PC-3 (cell line): ENCODE results near the gene JPH3. TPM values are rescaled to one million over a fixed set of nuclear protein-coding genes. Genes with fewer than 3 reads are reported as not detected.

ENCODE experiments used
- ATAC-seq: fragments of 200-7000 bp; cut with Tn5 transposase; 2 replicates; pipeline ENCODE4 v1.9.1; 2020; ENCODE audit warnings: mild to moderate bottlenecking, moderate library complexity
- BruUV-seq: library from RNA; stranded (reverse); fragments of 400-500 nt; replicated peaks from 2 replicates; lab custom pipeline; 2021; lab: Mats Ljungman, UMichigan
- CTCF ChIA-PET: fragments of 300-600 bp; sonication (Branson Sonifier 250); formaldehyde crosslinking; loops from one replicate; lab custom pipeline; 2022; ENCODE audit warnings: antibody characterized with exemption; lab: Charles Lee
- POLR2A ChIA-PET: fragments of 300-600 bp; sonication (Branson Sonifier 250); formaldehyde crosslinking; loops from one replicate; lab custom pipeline; 2022; ENCODE audit warnings: antibody characterized with exemption; ENCODE audit not compliant: unreplicated experiment; lab: Charles Lee
- DNase-seq: peaks from one replicate; pipeline ENCODE4 v3.0.0-alpha.2; 2015
- H2AFZ ChIP-seq: fragments of 300-600 bp; sonication (generic); 2 replicates; pipeline ENCODE4 v1.6.0; 2016; ENCODE audit warnings: antibody characterized with exemption, low read length
- H3F3A ChIP-seq: fragments of 300-600 bp; sonication (generic); one replicate; pipeline ENCODE4 v1.6.0; 2017; ENCODE audit warnings: antibody characterized with exemption, low read length, control low read depth, mild to moderate bottlenecking; ENCODE audit not compliant: unreplicated experiment
- H3K27ac ChIP-seq: fragments of 300-600 bp; sonication (generic); 2 replicates; pipeline ENCODE4 v1.5.1; 2016; ENCODE audit warnings: mild to moderate bottlenecking, low read length
- H3K27me3 ChIP-seq: fragments of 300-600 bp; sonication (generic); 2 replicates; pipeline ENCODE4 v1.6.1; 2016; ENCODE audit warnings: low read length, mixed read lengths
- H3K36me3 ChIP-seq: fragments of 300-600 bp; sonication (generic); 2 replicates; pipeline ENCODE4 v1.6.1; 2016; ENCODE audit warnings: low read depth, mixed run types, low read length, mixed read lengths
- H3K4me1 ChIP-seq: fragments of 300-600 bp; sonication (generic); 2 replicates; pipeline ENCODE4 v1.5.1; 2016; ENCODE audit warnings: low read length; ENCODE audit not compliant: insufficient read depth
- H3K4me2 ChIP-seq: fragments of 300-600 bp; sonication (generic); 2 replicates; pipeline ENCODE4 v1.6.0; 2016; ENCODE audit warnings: low read length
- H3K4me3 ChIP-seq: fragments of 300-600 bp; sonication (generic); 2 replicates; pipeline ENCODE4 v1.5.1; 2016; ENCODE audit warnings: mild to moderate bottlenecking, low read length, mixed read lengths
- H3K79me2 ChIP-seq: fragments of 300-600 bp; sonication (generic); 2 replicates; pipeline ENCODE4 v1.6.1; 2017; ENCODE audit warnings: low read length, mixed read lengths
- H3K9ac ChIP-seq: fragments of 300-600 bp; sonication (generic); 2 replicates; pipeline ENCODE4 v1.6.0; 2016; ENCODE audit warnings: mild to moderate bottlenecking, low read length
- H3K9me2 ChIP-seq: fragments of 300-600 bp; sonication (generic); replicated peaks from 2 replicates; pipeline ENCODE4 v1.6.1; 2016; ENCODE audit warnings: mixed run types, low read length, mixed read lengths
- H3K9me3 ChIP-seq: fragments of 300-600 bp; sonication (generic); 2 replicates; pipeline ENCODE4 v1.6.1; 2016; ENCODE audit warnings: low read length, mixed read lengths
- H4K20me1 ChIP-seq: fragments of 300-600 bp; sonication (generic); 2 replicates; pipeline ENCODE4 v1.6.1; 2016; ENCODE audit warnings: low read length, mixed read lengths
- EZH2 ChIP-seq: fragments of 300-600 bp; sonication (generic); IDR thresholded peaks from one replicate; pipeline ENCODE4 v1.6.1; 2017; ENCODE audit warnings: antibody characterized with exemption, mild to moderate bottlenecking, low read length; ENCODE audit not compliant: unreplicated experiment
- EZH2phosphoT487 ChIP-seq: fragments of 300-600 bp; sonication (generic); IDR thresholded peaks from 2 replicates; pipeline ENCODE4 v1.6.1; 2018; ENCODE audit warnings: mild to moderate bottlenecking, antibody characterized with exemption, low read length, borderline replicate concordance
- intact Hi-C: fragments of 100-400 bp; cut with micrococcal nuclease; formaldehyde crosslinking; loops from 2 replicates; pipeline ENCODE4 v1.9.0; 2023
- total RNA-seq: library from RNA; depleted of rRNA; stranded (reverse); fragments of >200 nt; gene quantifications from 2 replicates; pipeline ENCODE4 v1.2.3, GENCODE V29; 2014
- TF ChIP-seq, protein P1 (sequence below): fragments of 300-600 bp; sonication (generic); conservative IDR thresholded peaks from 2 replicates; pipeline ENCODE4 v1.5.1; 2017; ENCODE audit warnings: antibody characterized with exemption, low read depth, mild to moderate bottlenecking, low read length

Gene JPH3
- total RNA-seq, 1 experiment from 2014 or later: not detected

DNA sequence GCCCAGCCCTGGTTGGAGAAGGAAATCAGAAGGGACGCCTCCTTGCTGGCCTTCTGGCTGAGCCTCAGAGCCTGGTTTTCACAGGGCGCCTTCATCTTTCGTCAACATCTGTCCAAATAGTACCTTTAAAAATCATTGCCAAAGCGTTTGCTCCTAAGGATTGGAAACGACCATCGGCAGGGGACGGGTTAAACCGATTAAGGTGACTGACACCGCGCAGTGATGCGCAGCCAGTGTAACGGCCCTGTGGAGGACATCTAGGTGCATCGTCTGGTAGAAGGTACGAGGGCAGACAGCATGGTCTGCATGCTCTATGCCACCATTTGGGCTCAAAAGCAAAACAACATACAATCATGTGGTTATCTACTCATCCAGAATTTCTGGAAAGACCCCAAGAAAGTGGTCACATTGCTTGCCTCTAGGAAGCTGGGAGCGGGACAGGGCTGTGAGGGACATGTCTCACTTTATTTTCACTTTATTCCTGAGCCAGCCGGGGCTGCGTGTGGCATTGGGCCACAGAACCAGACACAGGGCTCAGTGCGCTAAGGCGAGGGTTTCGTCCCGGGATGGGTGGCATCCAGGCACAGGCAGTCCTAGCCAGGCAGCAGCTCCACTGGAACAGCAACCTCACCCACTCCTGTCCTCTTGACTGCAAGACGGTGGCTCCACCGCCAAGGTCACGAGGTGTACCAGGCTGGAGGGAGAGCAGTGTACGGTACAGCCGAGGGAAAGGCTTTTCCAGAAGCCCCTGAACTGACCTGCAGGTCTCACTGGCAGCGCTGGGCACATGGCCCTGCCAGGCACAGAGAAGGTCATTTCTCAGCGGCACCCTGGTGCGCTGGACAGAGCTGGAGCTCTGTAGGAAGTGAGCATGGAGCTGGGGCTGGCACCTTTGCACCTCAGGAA is 40.9 kb upstream of the JPH3 start:
- Histone ChIP-seq H4K20me1 (no peaks in the 10 kb centered on the region), H2AFZ (no peak overlapping the region), H3K9ac (no peak overlapping the region), H3K79me2 (no peaks in the 10 kb centered on the region), H3K4me3 (no peak overlapping the region), H3K4me1 (no peaks in the 10 kb centered on the region), H3K27ac (no peak overlapping the region), H3F3A (no peaks in the 10 kb centered on the region), H3K9me3 (no peaks in the 10 kb centered on the region), H3K27me3 (no peaks in the 10 kb centered on the region), H3K9me2 (no peaks in the 10 kb centered on the region), H3K4me2 (no peak overlapping the region), H3K36me3 (no peaks in the 10 kb centered on the region)
- DNase-seq (no peak), ATAC-seq (no peak)
- ChIA-PET CTCF (no interaction called here), POLR2A (no interaction called here)
- BruUV-seq: no TSS peak
- TF ChIP-seq EZH2phosphoT487: no peak
- TF ChIP-seq EZH2: no peak
- TF ChIP-seq, protein P1, sequence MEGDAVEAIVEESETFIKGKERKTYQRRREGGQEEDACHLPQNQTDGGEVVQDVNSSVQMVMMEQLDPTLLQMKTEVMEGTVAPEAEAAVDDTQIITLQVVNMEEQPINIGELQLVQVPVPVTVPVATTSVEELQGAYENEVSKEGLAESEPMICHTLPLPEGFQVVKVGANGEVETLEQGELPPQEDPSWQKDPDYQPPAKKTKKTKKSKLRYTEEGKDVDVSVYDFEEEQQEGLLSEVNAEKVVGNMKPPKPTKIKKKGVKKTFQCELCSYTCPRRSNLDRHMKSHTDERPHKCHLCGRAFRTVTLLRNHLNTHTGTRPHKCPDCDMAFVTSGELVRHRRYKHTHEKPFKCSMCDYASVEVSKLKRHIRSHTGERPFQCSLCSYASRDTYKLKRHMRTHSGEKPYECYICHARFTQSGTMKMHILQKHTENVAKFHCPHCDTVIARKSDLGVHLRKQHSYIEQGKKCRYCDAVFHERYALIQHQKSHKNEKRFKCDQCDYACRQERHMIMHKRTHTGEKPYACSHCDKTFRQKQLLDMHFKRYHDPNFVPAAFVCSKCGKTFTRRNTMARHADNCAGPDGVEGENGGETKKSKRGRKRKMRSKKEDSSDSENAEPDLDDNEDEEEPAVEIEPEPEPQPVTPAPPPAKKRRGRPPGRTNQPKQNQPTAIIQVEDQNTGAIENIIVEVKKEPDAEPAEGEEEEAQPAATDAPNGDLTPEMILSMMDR: no peak
- intact Hi-C loops: no loop called here

DNA sequence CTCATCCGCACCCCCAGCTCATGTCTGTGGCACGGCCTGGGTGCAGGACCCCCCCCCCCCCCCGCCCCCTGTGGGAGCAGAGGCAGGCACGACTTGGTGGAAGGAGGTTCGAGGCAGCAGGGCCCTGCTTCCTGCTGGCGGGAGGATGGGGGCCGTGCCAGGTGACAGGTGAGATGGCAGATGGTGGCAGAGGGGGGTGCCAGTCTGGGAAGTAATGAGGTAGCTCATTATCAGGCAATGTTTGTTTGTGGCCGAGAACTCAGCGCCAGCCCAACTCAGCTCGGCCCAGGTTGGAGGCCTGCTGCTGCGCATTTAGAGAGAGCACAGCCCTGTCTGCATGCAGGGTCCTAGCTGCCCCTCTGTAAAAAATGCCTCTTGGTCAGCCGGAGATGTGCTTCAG is 40.1 kb upstream of the JPH3 start:
- no peaks in the 10 kb centered on the region for H3K9me3 ChIP-seq
- H3K9ac ChIP-seq: no peak overlapping the region
- H3K79me2 ChIP-seq: no peaks in the 10 kb centered on the region
- ChIA-PET POLR2A (no interaction called here), CTCF (no interaction called here)
- ATAC-seq (no peak), DNase-seq (no peak)
- H3K9me2 ChIP-seq: no peaks in the 10 kb centered on the region
- H3K36me3 ChIP-seq: no peaks in the 10 kb centered on the region
- no peak overlapping the region for H3K4me3 ChIP-seq
- H2AFZ ChIP-seq: no peak overlapping the region
- TF ChIP-seq, protein P1: no peak
- no peak for TF ChIP-seq EZH2phosphoT487
- no peak for TF ChIP-seq EZH2
- no peak overlapping the region for H3K27ac ChIP-seq
- no peaks in the 10 kb centered on the region for H4K20me1 ChIP-seq
- no peaks in the 10 kb centered on the region for H3K27me3 ChIP-seq
- no peaks in the 10 kb centered on the region for H3K4me1 ChIP-seq
- no peak overlapping the region for H3K4me2 ChIP-seq
- no peaks in the 10 kb centered on the region for H3F3A ChIP-seq
- BruUV-seq: no TSS peak
- intact Hi-C loops: no loop called here

DNA sequence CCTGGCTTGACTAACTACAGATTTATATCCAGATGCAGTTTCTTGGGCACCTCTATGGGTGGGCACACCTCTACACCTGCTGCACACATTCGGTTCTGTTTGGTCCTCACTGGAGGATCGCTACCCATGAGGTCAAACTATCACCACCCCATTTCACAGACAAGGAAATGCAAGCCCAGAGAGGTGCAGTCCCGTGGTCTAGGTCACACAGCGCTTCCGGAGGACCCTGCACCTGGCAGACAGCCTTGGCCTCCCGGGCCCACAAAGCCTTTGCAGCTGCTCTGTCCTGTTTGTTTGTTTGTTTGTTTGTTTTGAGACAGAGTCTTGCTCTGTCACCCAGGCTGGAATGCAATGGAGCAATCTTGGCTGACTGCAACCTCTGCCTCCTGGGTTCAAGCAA is 39.3 kb upstream of the JPH3 start:
- no TSS peak for BruUV-seq
- no peak for TF ChIP-seq EZH2phosphoT487
- no peak for TF ChIP-seq EZH2
- TF ChIP-seq, protein P1: no peak
- no peak for DNase-seq
- Histone ChIP-seq H3K4me1 (no peaks in the 10 kb centered on the region), H3F3A (no peaks in the 10 kb centered on the region), H2AFZ (no peak overlapping the region), H3K9ac (no peak overlapping the region), H3K9me3 (no peaks in the 10 kb centered on the region), H3K36me3 (no peaks in the 10 kb centered on the region), H3K4me2 (no peak overlapping the region), H3K79me2 (no peaks in the 10 kb centered on the region), H3K9me2 (no peaks in the 10 kb centered on the region), H3K4me3 (no peak overlapping the region), H4K20me1 (no peaks in the 10 kb centered on the region), H3K27ac (no peak overlapping the region), H3K27me3 (no peaks in the 10 kb centered on the region)
- ChIA-PET POLR2A (no interaction called here), CTCF (no interaction called here)
- intact Hi-C loops: no loop called here
- no peak for ATAC-seq
